ENCODE results near the gene GLG1. TPM values are rescaled to one million over a fixed set of nuclear protein-coding genes. Genes with fewer than 3 reads are reported as not detected.

Gene GLG1
- total RNA-seq, 4 donors from 2014 or later = 72.0 to 170 (median 105) TPM

DNA sequence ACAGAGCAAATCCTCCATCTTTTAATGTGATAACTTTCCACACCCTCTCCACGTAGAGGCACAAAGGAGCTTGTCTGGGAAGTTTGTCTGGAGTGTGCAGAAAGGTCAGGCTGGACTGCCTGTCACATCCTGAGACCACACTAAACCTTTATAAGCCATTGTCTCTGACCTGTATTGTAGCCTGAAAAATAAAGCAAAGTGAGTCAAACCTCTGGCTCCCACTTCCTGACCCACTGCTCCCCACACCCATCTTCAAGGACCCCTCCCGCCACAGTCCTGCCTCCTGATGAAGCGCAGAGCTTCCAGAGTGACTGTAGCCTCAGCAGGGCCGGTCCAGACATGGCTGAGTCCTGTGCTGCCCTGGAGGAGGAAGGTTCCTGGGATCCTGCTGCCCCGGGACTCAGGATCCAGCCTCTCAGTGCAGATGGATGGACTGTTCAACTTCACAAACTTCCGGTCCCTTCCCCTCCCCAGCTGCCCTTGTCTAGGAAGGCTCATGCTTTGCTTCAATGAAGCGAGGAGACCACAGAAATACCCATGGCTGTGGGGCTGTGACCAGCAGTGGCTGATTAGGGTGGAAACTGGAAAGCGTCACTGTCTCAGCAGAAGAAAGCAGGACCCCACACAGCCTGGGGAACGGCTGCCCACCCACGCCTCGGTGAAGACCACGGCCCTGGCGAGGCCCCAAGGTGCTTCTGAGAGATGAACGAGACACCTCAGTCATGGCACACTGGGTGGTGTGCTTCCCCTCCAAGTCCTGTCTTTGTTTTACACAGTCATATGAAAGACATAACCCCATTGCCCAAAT lies 154.8 kb downstream of the GLG1 start:
- TF ChIP-seq, protein P1, sequence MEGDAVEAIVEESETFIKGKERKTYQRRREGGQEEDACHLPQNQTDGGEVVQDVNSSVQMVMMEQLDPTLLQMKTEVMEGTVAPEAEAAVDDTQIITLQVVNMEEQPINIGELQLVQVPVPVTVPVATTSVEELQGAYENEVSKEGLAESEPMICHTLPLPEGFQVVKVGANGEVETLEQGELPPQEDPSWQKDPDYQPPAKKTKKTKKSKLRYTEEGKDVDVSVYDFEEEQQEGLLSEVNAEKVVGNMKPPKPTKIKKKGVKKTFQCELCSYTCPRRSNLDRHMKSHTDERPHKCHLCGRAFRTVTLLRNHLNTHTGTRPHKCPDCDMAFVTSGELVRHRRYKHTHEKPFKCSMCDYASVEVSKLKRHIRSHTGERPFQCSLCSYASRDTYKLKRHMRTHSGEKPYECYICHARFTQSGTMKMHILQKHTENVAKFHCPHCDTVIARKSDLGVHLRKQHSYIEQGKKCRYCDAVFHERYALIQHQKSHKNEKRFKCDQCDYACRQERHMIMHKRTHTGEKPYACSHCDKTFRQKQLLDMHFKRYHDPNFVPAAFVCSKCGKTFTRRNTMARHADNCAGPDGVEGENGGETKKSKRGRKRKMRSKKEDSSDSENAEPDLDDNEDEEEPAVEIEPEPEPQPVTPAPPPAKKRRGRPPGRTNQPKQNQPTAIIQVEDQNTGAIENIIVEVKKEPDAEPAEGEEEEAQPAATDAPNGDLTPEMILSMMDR (IDR thresholded peaks at IDR 0.05 in 4 of 5, conservative IDR thresholded peaks at IDR 0.05 in 1 of 5) = no peak
- TF ChIP-seq POLR2A (IDR thresholded peaks at IDR 0.05) = no peak
- Histone ChIP-seq H3K4me3 (no peak overlapping the region), H3K27ac (no peak overlapping the region), H3K9me3 (no peaks in the 10 kb centered on the region), H3K4me1 (peaks cover 12 to 15% of the 10 kb centered on the region in 2 donors), H3K36me3 (peaks cover 4 to 59% of the 10 kb centered on the region in 2 donors), H3K27me3 (no peaks in the 10 kb centered on the region)
- intact Hi-C loops (cut with DNase I; ENCODE audit: low total_unique reads) (no loop called here), in situ Hi-C loops (cut with MboI; ENCODE audit: low sequenced_read_pairs in 4 of 4) (loop anchor here in 1 of 4 donors (25.0 kb wide), 1 partner anchor 90 kb away; no protein-coding TSS in a partner anchor)
- no peak for DNase-seq
- no peak for ATAC-seq

GRCh38 chr16:74450967-74451760 lies 155.8 kb downstream of the GLG1 start:
- in situ Hi-C loops (cut with MboI; ENCODE audit: low sequenced_read_pairs in 4 of 4) = loop anchor here in 1 of 4 donors (25.0 kb wide), 1 partner anchor 89 kb away; no protein-coding TSS in a partner anchor
- Histone ChIP-seq H3K36me3 (peaks cover 3 to 49% of the 10 kb centered on the region in 2 donors), H3K27me3 (no peaks in the 10 kb centered on the region), H3K4me1 (peaks cover 15 to 21% of the 10 kb centered on the region in 2 donors), H3K4me3 (no peak overlapping the region), H3K9me3 (no peaks in the 10 kb centered on the region), H3K27ac (no peak overlapping the region)
- no peak for DNase-seq
- intact Hi-C loops (cut with DNase I; ENCODE audit: low total_unique reads) = no loop called here
- no peak for ATAC-seq
- TF ChIP-seq, protein P1 (IDR thresholded peaks at IDR 0.05 in 4 of 5, conservative IDR thresholded peaks at IDR 0.05 in 1 of 5) = no peak
- TF ChIP-seq POLR2A (IDR thresholded peaks at IDR 0.05) = no peak

DNA sequence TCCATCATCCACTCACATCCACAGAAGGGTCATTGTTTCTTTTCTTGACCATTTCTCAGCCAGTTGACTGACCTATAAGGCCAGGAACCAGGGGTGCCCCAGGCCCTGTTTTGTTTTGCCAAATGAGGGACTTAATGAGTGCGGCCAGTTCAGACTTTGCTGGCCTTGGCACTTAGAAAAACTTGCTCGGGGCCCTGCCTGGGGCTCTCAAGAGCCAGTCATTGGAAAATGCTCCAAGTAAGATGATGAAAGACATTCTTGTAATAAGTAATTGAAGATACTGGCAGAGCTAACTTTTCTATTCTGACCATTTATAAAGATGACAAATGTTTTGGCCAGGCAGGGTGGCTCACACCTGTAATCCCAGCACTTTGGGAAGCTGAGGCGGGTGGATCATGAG lies 156.7 kb downstream of the GLG1 start:
- TF ChIP-seq, protein P1 (IDR thresholded peaks at IDR 0.05 in 4 of 5, conservative IDR thresholded peaks at IDR 0.05 in 1 of 5) = no peak
- no peak for TF ChIP-seq POLR2A (IDR thresholded peaks at IDR 0.05)
- Histone ChIP-seq H3K4me3 (no peak overlapping the region), H3K4me1 (peaks cover 15 to 21% of the 10 kb centered on the region in 2 donors), H3K27ac (peak overlapping the region; percentile 61 to 82 (median 72)), H3K36me3 (peaks cover 0 to 40% of the 10 kb centered on the region in 2 donors), H3K27me3 (no peaks in the 10 kb centered on the region), H3K9me3 (no peaks in the 10 kb centered on the region)
- intact Hi-C loops (cut with DNase I; ENCODE audit: low total_unique reads) (no loop called here), in situ Hi-C loops (cut with MboI; ENCODE audit: low sequenced_read_pairs in 4 of 4) (loop anchor here in 1 of 4 donors (25.0 kb wide), 1 partner anchor 88 kb away; no protein-coding TSS in a partner anchor)
- ATAC-seq = no peak
- DNase-seq = no peak

DNA sequence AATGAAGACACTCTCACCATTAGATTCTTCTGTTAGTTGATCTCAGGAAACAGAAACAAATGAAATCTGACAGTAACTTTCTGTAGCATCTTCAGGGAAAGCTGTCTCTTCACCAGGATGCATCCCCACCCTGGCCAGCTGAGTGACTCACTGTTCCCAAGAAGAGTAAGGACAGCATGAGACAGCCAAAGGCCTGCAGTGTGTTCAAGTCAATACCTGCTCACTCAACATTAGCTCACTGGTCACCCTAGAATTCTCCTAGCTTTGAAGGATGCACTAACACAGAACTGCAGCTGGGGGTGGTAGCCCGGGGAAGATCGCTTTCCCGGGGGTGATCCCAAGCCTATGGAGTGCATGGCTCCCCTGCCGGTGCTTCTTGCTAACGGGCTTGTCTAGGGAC lies 157.4 kb downstream of the GLG1 start:
- intact Hi-C loops (cut with DNase I; ENCODE audit: low total_unique reads) (no loop called here), in situ Hi-C loops (cut with MboI; ENCODE audit: low sequenced_read_pairs in 4 of 4) (no loop called here)
- H3K4me3 ChIP-seq = no peak overlapping the region
- H3K9me3 ChIP-seq = no peaks in the 10 kb centered on the region
- TF ChIP-seq, protein P1 (IDR thresholded peaks at IDR 0.05 in 4 of 5, conservative IDR thresholded peaks at IDR 0.05 in 1 of 5) = no peak
- no peak for TF ChIP-seq POLR2A (IDR thresholded peaks at IDR 0.05)
- H3K4me1 ChIP-seq = peaks cover 15 to 21% of the 10 kb centered on the region in 2 donors
- H3K36me3 ChIP-seq = peaks cover 0 to 34% of the 10 kb centered on the region in 2 donors
- ATAC-seq = peak; percentile 32 to 56
- peak in 1 of 2 donors; percentile 27 for DNase-seq
- H3K27me3 ChIP-seq = no peaks in the 10 kb centered on the region
- peak overlapping the region; percentile 61 to 82 (median 72) for H3K27ac ChIP-seq
